Mucosa of descending colon (tissue), 3 donors: ENCODE measurements around the gene PRR30. TPM values are rescaled to one million over a fixed set of nuclear protein-coding genes. Genes with fewer than 3 reads are reported as not detected.

Experiments
- ATAC-seq: fragments of 200-7000 bp; cut with Tn5 transposase; one replicate; pipeline ENCODE4 v1.9.1; 2020; ENCODE audit warnings: mild to moderate bottlenecking, moderate library complexity
- DNase-seq, 3 donors: peaks; one replicate each; pipeline ENCODE4 v3.0.0-alpha.2; 2020
- H3K36me3 ChIP-seq: fragments of 200-600 bp; one replicate; pipeline ENCODE4 v1.8.0; 2021; ENCODE audit warnings: low read depth, mild to moderate bottlenecking
- H3K4me1 ChIP-seq: fragments of 200-600 bp; one replicate; pipeline ENCODE4 v1.8.0; 2021; ENCODE audit warnings: low read depth, mild to moderate bottlenecking
- H3K4me3 ChIP-seq: fragments of 200-600 bp; one replicate; pipeline ENCODE4 v1.8.0; 2021; ENCODE audit warnings: mild to moderate bottlenecking
- H3K9me3 ChIP-seq: fragments of 200-600 bp; one replicate; pipeline ENCODE4 v1.8.0; 2021; ENCODE audit warnings: mild to moderate bottlenecking
- CTCF ChIP-seq: fragments of 200-600 bp; IDR thresholded peaks from one replicate; pipeline ENCODE4 v1.8.0; 2022; ENCODE audit warnings: antibody characterized with exemption, mild to moderate bottlenecking
- intact Hi-C, 2 donors: fragments of 100-400 bp; cut with DNase I in 1 of 2; cut with micrococcal nuclease in 1 of 2; formaldehyde crosslinking; loops; one replicate each; pipeline versions ENCODE4 v1.11.0 to v1.11.1; 2022; cut with DNase I, micrococcal nuclease
- total RNA-seq, 3 donors: library from RNA; stranded (reverse); fragmentation: NEBNext Ultra II Directional in 2 of 3; extraction: Animal tissue kit (Norgen Biotek cat#: 25700) in 2 of 3; gene quantifications; one replicate each; pipeline versions ENCODE4 v1.2.1 to v1.2.4, GENCODE V29; 2021 to 2023
- donor health status: DM: no; HTN: no; CAD: no; lungs with moderate emphysema.
- donor health status: DM: no; HTN: no; CAD: no.
- donor health status: DM: no; HTN: yes; CAD: no.

Gene PRR30
- total RNA-seq, 3 donors from 2014 or later, result not detected

DNA sequence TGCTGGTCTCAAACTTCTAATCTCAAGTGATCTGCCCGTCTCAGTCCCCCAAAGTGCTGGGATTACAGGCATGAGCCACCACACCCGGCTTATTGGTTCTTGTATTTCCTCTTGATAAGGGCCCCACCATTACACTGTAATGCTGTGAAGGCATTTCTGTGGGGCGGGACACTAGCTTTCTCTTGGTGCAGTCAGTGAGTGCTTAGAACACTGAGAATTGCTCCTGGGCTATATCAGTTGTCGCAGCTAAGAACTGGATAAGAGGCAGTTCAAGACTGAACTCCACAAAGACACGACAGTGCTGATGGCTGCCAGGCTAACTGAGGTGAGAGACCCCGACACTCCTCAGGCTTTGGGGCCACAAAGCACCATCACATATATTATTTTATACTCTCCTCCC, 50.6 kb downstream of the PRR30 start:
- H3K9me3 ChIP-seq, result no peaks in the 10 kb centered on the region
- no peak for ATAC-seq
- H3K4me1 ChIP-seq, result peaks cover 21% of the 10 kb centered on the region
- DNase-seq, result no peak
- no peaks in the 10 kb centered on the region for H3K36me3 ChIP-seq
- no peak overlapping the region for H3K4me3 ChIP-seq
- no peak for TF ChIP-seq CTCF
- intact Hi-C loops, result loop anchor here in 1 of 2 donors (10.0 kb wide), 2 partner anchors 54 to 124 kb away; partner anchors contain the start of gene TMEM214

GRCh38 chr2:27087823-27088410, 51.3 kb downstream of the PRR30 start:
- TF ChIP-seq CTCF, result no peak
- Histone ChIP-seq H3K4me3 (no peak overlapping the region), H3K9me3 (no peaks in the 10 kb centered on the region), H3K4me1 (peaks cover 20% of the 10 kb centered on the region), H3K36me3 (no peaks in the 10 kb centered on the region)
- DNase-seq, result no peak
- intact Hi-C loops, result loop anchor here in 1 of 2 donors (10.0 kb wide), 2 partner anchors 53 to 123 kb away; partner anchors contain the start of gene TMEM214
- no peak for ATAC-seq

Other genes with a start within 250 kb of the PRR30 start
- gene MAPRE3, start 168.8 kb downstream of the PRR30 start, total RNA-seq, result 10 to 100 TPM; 23.9 to 36.1 (median 35.6) TPM
- gene TMEM214, start 106.4 kb downstream of the PRR30 start, total RNA-seq, result 10 to 100 TPM; 78.9 to 93.3 (median 80.1) TPM
- gene AGBL5, start 87.7 kb downstream of the PRR30 start, total RNA-seq, result 10 to 100 TPM; 16.7 to 20.0 (median 19.2) TPM
- 100 to 1,000 TPM; 245 to 280 (median 254) TPM for gene OST4, start 67.8 kb downstream of the PRR30 start, total RNA-seq
- gene EMILIN1, start 60.8 kb downstream of the PRR30 start, total RNA-seq, result 100 to 1,000 TPM in 1 of 3 donors, 10 to 100 TPM in 2; 12.1 to 256 (median 42.3) TPM
- gene KHK, start 52.6 kb downstream of the PRR30 start, total RNA-seq, result 10 to 100 TPM in 1 of 3 donors, 1 to 10 TPM in 2; 6.3 to 14.7 (median 8.1) TPM
- 1 to 10 TPM in 2 of 3 donors, under 1 TPM in 1; 0.41 to 1.9 (median 1.5) TPM for gene CGREF1, start 20.3 kb downstream of the PRR30 start, total RNA-seq
- gene ABHD1, start 15.6 kb downstream of the PRR30 start, total RNA-seq, result under 1 TPM in 2 of 3 donors, not detected in 1; 0.19 to 0.22 TPM
- 10 to 100 TPM; 32.8 to 47.0 (median 45.0) TPM for gene PREB, start 4.8 kb downstream of the PRR30 start, total RNA-seq
- under 1 TPM in 2 of 3 donors, not detected in 1; 0.05 to 0.23 TPM for gene TCF23, start 9.6 kb upstream of the PRR30 start, total RNA-seq
- 10 to 100 TPM; 82.0 to 88.8 (median 85.2) TPM for gene ATRAID, start 72.6 kb upstream of the PRR30 start, total RNA-seq
- gene SLC5A6, start 72.9 kb upstream of the PRR30 start, total RNA-seq, result 10 to 100 TPM; 27.7 to 34.8 (median 30.0) TPM
- gene CAD, start 78.0 kb upstream of the PRR30 start, total RNA-seq, result 10 to 100 TPM; 22.7 to 29.8 (median 24.7) TPM
- gene SLC30A3, start 123.6 kb upstream of the PRR30 start, total RNA-seq, result under 1 TPM in 1 of 3 donors, not detected in 2; 0.12 TPM
- gene DNAJC5G, start 136.0 kb upstream of the PRR30 start, total RNA-seq, result under 1 TPM in 1 of 3 donors, not detected in 2; 0.47 TPM
- gene TRIM54, start 143.0 kb upstream of the PRR30 start, total RNA-seq, result under 1 TPM in 1 of 3 donors, not detected in 2; 0.43 TPM
- 1 to 10 TPM in 1 of 3 donors, under 1 TPM in 2; 0.52 to 1.2 (median 0.92) TPM for gene UCN, start 169.0 kb upstream of the PRR30 start, total RNA-seq
- gene MPV17, start 183.7 kb upstream of the PRR30 start, total RNA-seq, result 10 to 100 TPM; 39.5 to 49.0 (median 41.9) TPM
- gene GTF3C2, start 217.4 kb upstream of the PRR30 start, total RNA-seq, result 10 to 100 TPM; 53.7 to 83.5 (median 56.9) TPM
- 10 to 100 TPM; 31.4 to 59.9 (median 34.0) TPM for gene EIF2B4, start 230.9 kb upstream of the PRR30 start, total RNA-seq
- gene SNX17, start 231.2 kb upstream of the PRR30 start, total RNA-seq, result 10 to 100 TPM; 85.5 to 94.4 (median 91.0) TPM
- 10 to 100 TPM; 22.6 to 32.0 (median 25.4) TPM for gene ZNF513, start 241.3 kb upstream of the PRR30 start, total RNA-seq